Hematopoietic multipotent progenitor cell treated with erythropoietin and hydrocortisone succinate and interleukin-3 and kit ligand, for 17 days (in vitro differentiated cells): ENCODE results near the gene FZD1.

Source experiments
- DNase-seq: peaks from one replicate; pipeline ENCODE4 v3.0.0-alpha.2; 2015; ENCODE audit warnings: low spot score

Gene FZD1

DNA sequence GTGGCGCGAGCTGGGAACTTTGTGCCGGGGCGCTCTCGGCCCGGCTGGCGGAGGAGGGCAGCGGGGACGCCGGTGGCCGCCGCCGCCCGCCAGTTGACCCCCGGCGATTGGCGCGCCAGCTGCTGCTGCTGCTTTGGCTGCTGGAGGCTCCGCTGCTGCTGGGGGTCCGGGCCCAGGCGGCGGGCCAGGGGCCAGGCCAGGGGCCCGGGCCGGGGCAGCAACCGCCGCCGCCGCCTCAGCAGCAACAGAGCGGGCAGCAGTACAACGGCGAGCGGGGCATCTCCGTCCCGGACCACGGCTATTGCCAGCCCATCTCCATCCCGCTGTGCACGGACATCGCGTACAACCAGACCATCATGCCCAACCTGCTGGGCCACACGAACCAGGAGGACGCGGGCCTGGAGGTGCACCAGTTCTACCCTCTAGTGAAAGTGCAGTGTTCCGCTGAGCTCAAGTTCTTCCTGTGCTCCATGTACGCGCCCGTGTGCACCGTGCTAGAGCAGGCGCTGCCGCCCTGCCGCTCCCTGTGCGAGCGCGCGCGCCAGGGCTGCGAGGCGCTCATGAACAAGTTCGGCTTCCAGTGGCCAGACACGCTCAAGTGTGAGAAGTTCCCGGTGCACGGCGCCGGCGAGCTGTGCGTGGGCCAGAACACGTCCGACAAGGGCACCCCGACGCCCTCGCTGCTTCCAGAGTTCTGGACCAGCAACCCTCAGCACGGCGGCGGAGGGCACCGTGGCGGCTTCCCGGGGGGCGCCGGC, 870 bp downstream of the FZD1 start:
- no peak for DNase-seq

DNA sequence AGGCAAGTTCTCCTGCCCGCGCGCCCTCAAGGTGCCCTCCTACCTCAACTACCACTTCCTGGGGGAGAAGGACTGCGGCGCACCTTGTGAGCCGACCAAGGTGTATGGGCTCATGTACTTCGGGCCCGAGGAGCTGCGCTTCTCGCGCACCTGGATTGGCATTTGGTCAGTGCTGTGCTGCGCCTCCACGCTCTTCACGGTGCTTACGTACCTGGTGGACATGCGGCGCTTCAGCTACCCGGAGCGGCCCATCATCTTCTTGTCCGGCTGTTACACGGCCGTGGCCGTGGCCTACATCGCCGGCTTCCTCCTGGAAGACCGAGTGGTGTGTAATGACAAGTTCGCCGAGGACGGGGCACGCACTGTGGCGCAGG, 1.4 kb downstream of the FZD1 start:
- no peak for DNase-seq

GRCh38 chr7:91266067-91266688, 1.9 kb downstream of the FZD1 start:
- no peak for DNase-seq

DNA sequence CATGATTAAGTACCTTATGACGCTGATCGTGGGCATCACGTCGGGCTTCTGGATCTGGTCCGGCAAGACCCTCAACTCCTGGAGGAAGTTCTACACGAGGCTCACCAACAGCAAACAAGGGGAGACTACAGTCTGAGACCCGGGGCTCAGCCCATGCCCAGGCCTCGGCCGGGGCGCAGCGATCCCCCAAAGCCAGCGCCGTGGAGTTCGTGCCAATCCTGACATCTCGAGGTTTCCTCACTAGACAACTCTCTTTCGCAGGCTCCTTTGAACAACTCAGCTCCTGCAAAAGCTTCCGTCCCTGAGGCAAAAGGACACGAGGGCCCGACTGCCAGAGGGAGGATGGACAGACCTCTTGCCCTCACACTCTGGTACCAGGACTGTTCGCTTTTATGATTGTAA, 2.5 kb downstream of the FZD1 start:
- DNase-seq, result no peak

DNA sequence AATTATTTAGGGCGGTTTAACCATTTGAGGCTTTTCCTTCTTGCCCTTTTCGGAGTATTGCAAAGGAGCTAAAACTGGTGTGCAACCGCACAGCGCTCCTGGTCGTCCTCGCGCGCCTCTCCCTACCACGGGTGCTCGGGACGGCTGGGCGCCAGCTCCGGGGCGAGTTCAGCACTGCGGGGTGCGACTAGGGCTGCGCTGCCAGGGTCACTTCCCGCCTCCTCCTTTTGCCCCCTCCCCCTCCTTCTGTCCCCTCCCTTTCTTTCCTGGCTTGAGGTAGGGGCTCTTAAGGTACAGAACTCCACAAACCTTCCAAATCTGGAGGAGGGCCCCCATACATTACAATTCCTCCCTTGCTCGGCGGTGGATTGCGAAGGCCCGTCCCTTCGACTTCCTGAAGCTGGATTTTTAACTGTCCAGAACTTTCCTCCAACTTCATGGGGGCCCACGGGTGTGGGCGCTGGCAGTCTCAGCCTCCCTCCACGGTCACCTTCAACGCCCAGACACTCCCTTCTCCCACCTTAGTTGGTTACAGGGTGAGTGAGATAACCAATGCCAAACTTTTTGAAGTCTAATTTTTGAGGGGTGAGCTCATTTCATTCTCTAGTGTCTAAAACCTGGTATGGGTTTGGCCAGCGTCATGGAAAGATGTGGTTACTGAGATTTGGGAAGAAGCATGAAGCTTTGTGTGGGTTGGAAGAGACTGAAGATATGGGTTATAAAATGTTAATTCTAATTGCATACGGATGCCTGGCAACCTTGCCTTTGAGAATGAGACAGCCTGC, 3.1 kb downstream of the FZD1 start:
- no peak for DNase-seq

GRCh38 chr7:91270372-91270771, 6.1 kb downstream of the FZD1 start:
- no peak for DNase-seq

DNA sequence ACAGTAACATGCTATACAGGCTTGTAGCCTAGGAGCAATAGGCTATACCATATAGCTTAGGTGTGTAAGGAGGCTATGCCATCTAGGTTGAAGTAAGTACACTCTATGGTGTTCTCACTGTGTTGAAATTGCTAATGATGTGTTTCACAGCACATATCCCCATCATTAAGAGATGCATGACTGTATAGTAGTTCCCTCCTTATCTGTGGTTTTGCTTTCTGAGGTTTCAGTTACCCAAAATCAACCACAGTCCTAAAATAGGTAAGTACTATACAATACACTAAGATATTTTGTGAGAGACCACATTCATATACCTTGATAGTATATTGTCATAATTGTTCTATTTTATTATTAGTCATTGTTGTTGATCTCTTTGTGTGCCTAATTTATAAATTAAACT, 12.7 kb downstream of the FZD1 start:
- no peak for DNase-seq

DNA sequence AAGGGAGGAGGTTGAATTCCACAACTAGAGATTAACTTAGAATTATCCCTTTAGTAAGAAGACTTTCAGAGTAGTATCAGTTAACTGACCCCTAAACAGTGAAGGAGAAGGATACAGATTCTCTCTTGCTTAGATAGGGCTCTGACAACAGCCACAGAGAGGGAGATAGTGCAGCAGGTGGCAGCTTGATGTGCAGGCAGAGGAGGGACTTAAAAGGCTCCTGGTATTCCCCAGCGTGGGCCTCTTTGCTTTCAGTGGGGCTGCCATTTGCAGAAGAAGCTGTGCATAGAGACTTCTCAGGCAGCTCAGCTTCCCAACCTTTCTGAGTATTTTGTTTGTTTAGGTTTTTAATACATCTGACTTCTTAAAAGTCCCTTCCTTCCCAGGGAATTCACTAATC, 16.0 kb downstream of the FZD1 start:
- no peak for DNase-seq

GRCh38 chr7:91280604-91281003, 16.4 kb downstream of the FZD1 start:
- DNase-seq, result no peak

GRCh38 chr7:91285696-91286355, 21.6 kb downstream of the FZD1 start:
- no peak for DNase-seq

GRCh38 chr7:91286432-91286831, 22.2 kb downstream of the FZD1 start:
- no peak for DNase-seq

DNA sequence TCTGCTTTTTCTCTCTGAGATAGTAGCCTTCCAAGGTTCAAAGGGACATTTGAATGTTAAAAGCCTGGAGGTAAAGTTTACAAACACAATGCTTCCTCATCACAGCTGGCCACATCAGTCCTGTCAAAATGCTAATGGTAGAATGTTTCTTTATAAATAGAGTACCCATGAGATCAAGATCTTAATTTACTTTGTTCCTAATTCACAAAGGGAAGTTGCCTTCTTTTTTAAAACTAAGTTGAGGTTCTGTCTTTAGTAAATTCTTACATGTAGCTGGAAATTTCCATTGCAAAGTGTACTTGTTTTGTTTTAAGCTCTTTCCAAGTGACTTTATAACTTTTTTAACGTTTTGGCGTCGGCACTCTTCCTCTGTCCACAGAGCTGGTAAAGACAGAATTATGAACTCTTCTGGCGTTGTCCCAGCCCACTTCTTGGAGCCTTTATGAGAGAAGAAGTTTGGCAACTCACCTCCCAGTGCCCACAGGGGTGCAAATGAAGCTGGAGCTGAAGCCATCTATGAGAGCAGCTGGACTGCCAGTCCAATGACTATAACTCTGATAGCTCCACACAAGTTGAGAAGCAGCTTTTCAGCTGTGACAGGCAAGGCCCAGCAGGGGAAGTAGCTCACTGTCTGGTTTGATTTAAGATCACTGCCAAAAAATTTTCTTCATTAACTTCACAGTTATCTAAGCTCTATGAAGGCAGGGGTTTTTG, 23.3 kb downstream of the FZD1 start:
- DNase-seq, result no peak

GRCh38 chr7:91288208-91288824, 24.1 kb downstream of the FZD1 start:
- DNase-seq, result peak; percentile 11

DNA sequence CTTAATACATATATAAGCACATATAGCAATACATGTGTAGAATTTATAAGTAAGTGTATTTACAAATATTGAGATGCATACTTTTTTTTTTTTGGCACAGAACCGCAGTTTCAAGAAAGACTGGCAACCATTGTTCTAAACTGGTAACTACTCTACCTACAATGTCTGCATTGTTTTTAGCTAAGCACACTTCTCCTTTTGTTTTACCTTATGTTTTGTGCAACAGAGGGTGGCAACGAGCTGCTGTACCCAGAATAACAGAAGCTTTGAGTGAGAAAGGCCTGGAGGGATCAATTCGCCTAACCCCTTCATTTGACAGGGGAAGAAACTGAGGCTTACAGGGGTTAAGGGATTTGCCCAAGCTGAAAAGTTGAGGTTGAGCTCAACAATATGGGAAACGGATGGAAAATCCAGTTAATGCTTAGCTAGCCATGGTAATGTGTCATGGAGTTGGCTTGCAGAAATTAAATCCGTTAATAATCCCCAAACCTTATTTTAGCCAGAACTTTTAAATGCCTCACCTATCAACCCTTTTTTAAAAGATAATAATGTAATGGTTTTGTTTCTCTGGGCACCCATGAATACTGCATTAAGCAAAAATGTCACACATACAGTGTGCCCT, 25.5 kb downstream of the FZD1 start:
- no peak for DNase-seq

DNA sequence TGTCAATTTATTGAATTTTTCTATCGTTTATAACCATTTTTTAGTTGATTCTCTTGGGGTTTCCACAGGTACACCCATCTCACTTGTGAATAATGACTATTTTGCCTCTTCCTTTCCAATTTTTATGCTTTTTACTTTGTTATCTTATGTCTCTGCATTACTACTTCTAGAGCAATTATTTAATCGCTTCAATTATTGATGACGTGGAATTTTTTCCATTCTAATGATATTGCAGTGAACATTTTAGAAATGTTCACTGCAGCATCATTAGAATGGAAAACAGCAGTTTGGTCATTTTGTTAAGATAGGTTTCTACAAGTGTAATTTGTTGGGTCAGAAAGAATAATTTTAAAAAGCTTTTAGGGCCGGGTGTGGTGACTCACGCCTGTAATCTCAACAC, 27.1 kb downstream of the FZD1 start:
- no peak for DNase-seq

DNA sequence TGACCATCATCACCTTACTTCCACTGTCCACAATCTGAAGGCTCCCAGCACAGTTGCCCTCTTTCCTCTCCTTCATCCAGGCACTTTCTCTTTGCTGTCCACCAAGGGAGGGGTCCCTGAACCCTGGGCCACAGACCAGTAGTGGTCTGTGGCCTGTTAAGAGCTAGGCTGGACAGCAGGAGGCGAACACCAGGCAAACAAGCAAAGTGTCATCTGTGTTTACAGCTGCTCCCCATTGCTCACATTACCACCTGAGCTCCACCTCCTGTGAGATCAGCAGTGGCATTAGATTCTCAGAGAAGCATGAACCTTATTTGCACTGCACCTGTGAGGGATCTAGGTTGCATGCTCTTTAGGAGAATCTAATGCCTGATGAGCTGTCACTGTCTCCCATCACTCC, 27.7 kb downstream of the FZD1 start:
- DNase-seq, result no peak

- no peak for DNase-seq
Observed at GRCh38 chr7:91292506-91292905, 28.3 kb downstream of the FZD1 start.

GRCh38 chr7:91293136-91293535, 28.9 kb downstream of the FZD1 start:
- DNase-seq, result no peak

- DNase-seq, result no peak
Observed at GRCh38 chr7:91293840-91294239, 29.6 kb downstream of the FZD1 start.

DNA sequence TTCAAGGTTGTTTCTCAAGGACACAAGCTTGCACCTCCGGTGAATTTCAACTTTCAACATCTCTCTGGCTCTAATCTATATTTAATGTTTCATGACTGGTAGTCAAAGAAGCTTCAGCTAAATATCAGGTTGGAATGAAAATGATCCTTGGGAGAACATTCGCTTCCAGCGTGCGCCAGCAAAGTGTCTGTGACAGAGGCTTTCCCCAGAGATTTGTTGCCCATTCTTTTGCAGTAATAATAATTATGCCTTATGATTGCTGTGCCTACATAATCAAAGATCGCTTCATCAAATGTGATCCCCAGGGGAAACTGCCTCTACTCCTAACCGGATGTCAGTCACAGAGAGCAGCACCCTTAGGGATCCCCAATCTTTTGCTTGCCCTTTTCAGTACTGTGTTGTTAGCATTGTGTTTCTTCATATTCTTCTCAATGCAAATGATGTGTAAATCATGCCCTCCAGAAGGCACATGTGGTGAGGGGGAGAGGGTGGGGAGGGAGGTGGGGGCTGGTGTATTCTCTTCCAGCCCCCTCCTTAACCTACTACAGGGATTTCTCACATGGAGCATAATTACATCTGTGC, 30.5 kb downstream of the FZD1 start:
- no peak for DNase-seq

DNA sequence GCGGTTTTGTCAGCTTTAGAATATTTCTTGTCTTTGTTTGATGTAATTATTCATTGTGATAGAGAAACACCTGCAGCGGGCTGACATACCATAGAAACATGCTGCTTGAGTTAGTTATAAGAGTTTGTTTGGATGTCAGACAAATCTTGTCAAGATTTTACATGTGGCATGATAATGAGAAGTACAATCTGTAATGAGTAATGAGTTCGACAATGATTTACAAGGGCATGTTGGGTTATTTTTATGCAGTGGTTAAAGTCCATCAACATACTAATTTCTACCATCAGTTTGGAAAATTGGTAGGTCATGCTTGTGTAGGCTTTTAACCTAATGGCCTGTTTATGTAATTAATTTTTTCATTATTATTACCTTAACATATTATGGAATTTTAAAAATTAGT, 31.3 kb downstream of the FZD1 start:
- DNase-seq, result no peak
